Endothelial cell of umbilical vein (primary cell): Measurements from ENCODE around the gene SFXN2. TPM values are rescaled to one million over a fixed set of nuclear protein-coding genes. Genes with fewer than 3 reads are reported as not detected.

Experiments used
- BruUV-seq: library from RNA; stranded (reverse); fragments of 400-500 nt; replicated peaks from 2 replicates; lab custom pipeline; 2021; lab: Mats Ljungman, UMichigan
- CTCF ChIA-PET: fragments of 300-600, 350-600 bp; sonication (Branson Sonifier 250); formaldehyde crosslinking; loops from one replicate; lab custom pipeline; 2021; ENCODE audit warnings: antibody characterized with exemption, inconsistent platforms; lab: Charles Lee
- POLR2A ChIA-PET: fragments of 300-600, 350-600 bp; sonication (Branson Sonifier 250); formaldehyde crosslinking; loops from one replicate; lab custom pipeline; 2021; ENCODE audit warnings: antibody characterized with exemption, inconsistent platforms; lab: Charles Lee
- DNase-seq: peaks from one replicate; pipeline ENCODE4 v3.0.0-alpha.2; 2011; ENCODE audit warnings: low read depth, low spot score
- FAIRE-seq: peaks from 2 replicates; lab custom pipeline; 2011; peaks lifted over from hg19 to GRCh38; lab: Jason Lieb, UNC
- H2AFZ ChIP-seq: 2 replicates; pipeline ENCODE4 v1.6.0; 2012; ENCODE audit warnings: low read depth, low read length, control low read depth, inconsistent platforms
- H3K27ac ChIP-seq: 2 replicates; pipeline ENCODE4 v1.5.1; 2011; ENCODE audit warnings: low read depth, mild to moderate bottlenecking, control low read depth, low read length, moderate library complexity; ENCODE audit not compliant: insufficient read depth
- H3K27me3 ChIP-seq, 2 experiments: 2 replicates each; pipeline versions ENCODE4 v1.6.0 to v1.6.1; 2011; ENCODE audit warnings: low read length in 2 of 2, mixed read lengths in 1 of 2; ENCODE audit not compliant: control insufficient read depth in 2 of 2, insufficient read depth in 2 of 2
- H3K36me3 ChIP-seq, 2 experiments: 2 replicates in 1 of 2; 3 replicates in 1 of 2; pipeline ENCODE4 v1.5.1; 2011; ENCODE audit warnings: low read length in 2 of 2, mild to moderate bottlenecking in 1 of 2, moderate library complexity in 1 of 2; ENCODE audit not compliant: control insufficient read depth in 2 of 2, insufficient read depth in 2 of 2; ENCODE audit errors: extremely low read depth in 1 of 2
- H3K4me1 ChIP-seq: 3 replicates; pipeline ENCODE4 v1.5.1; 2011; ENCODE audit warnings: mild to moderate bottlenecking, low read length; ENCODE audit not compliant: control insufficient read depth, insufficient read depth; ENCODE audit errors: extremely low read depth
- H3K4me2 ChIP-seq: 2 replicates; pipeline ENCODE4 v1.6.1; 2011; ENCODE audit warnings: low read length, control low read depth, mixed read lengths; ENCODE audit not compliant: insufficient read depth
- H3K4me3 ChIP-seq, 3 experiments: fragments of 200-600 bp in 1 of 3; sonication (generic), shearing (Covaris generic) in 1 of 3; replicated peaks in 1 of 3; 2 replicates each; pipeline ENCODE4 v1.5.1; 2011 to 2016; ENCODE audit warnings: control low read depth in 3 of 3, low read length in 3 of 3, mild to moderate bottlenecking in 2 of 3, inconsistent platforms in 1 of 3, low read depth in 1 of 3, moderate library complexity in 1 of 3; ENCODE audit not compliant: insufficient read depth in 1 of 3
- H3K79me2 ChIP-seq: 2 replicates; pipeline ENCODE4 v1.6.0; 2012; ENCODE audit warnings: low read length, inconsistent platforms; ENCODE audit not compliant: control insufficient read depth, insufficient read depth
- H3K9ac ChIP-seq: replicated peaks from 2 replicates; pipeline ENCODE3; 2011; ENCODE audit warnings: low read length, control low read depth; ENCODE audit not compliant: insufficient read depth; ENCODE audit errors: extremely low read depth
- H3K9me1 ChIP-seq: replicated peaks from 3 replicates; pipeline ENCODE4 v1.6.0; 2011; ENCODE audit warnings: mild to moderate bottlenecking, low read length; ENCODE audit not compliant: control insufficient read depth, insufficient read depth; ENCODE audit errors: extremely low read depth
- H3K9me3 ChIP-seq: replicated peaks from 2 replicates; pipeline ENCODE4 v1.5.1; 2012; ENCODE audit warnings: low read length, inconsistent platforms; ENCODE audit not compliant: control insufficient read depth, insufficient read depth
- H4K20me1 ChIP-seq: replicated peaks from 2 replicates; pipeline ENCODE3; 2011; ENCODE audit warnings: mild to moderate bottlenecking, low read length; ENCODE audit not compliant: control insufficient read depth, insufficient read depth; ENCODE audit errors: extremely low read depth
- EZH2 ChIP-seq: IDR thresholded peaks from 2 replicates; pipeline ENCODE4 v1.6.1; 2012; ENCODE audit warnings: borderline replicate concordance, low read depth, mild to moderate bottlenecking, moderate library complexity, low read length, inconsistent platforms; ENCODE audit not compliant: severe bottlenecking
- JUN ChIP-seq: IDR thresholded peaks from 2 replicates; pipeline ENCODE4 v1.6.1; 2011; ENCODE audit warnings: borderline replicate concordance, low read depth; ENCODE audit not compliant: insufficient read length, insufficient read depth
- MYC ChIP-seq: IDR thresholded peaks from one replicate; pipeline ENCODE4 v1.6.1; 2011; ENCODE audit warnings: mild to moderate bottlenecking, low read depth, low read length
- POLR2A ChIP-seq: IDR thresholded peaks from 2 replicates; pipeline ENCODE4 v1.6.1; 2012; ENCODE audit warnings: low read depth, mild to moderate bottlenecking, control low read depth, low read length
- POLR2AphosphoS5 ChIP-seq: IDR thresholded peaks from 2 replicates; pipeline ENCODE4 v1.6.1; 2012; ENCODE audit warnings: low read depth, mild to moderate bottlenecking, control low read depth, low read length, moderate library complexity; ENCODE audit not compliant: insufficient read depth
- dilution Hi-C: fragments of 300-500 bp; cut with MboI; formaldehyde crosslinking; loops from one replicate; pipeline ENCODE4 v1.15.0; 2019; ENCODE audit warnings: low sequenced_read_pairs; ENCODE audit not compliant: extremely low pct_ligation_motif_present
- intact Hi-C: fragments of 100-400 bp; cut with micrococcal nuclease; formaldehyde crosslinking; loops from one replicate; pipeline ENCODE4 v1.10.0; 2022
- polyA plus RNA-seq, 4 experiments: library from polyadenylated mRNA; depleted of rRNA in 3 of 4; stranded (reverse) in 3 of 4; unstranded in 1 of 4; fragments of >200 nt; gene quantifications; 2 replicates each; pipeline versions ENCODE4 v1.2.1 to v1.2.3, GENCODE V29; 2011 to 2012; ENCODE audit warnings: missing spikeins in 1 of 4
- total RNA-seq: library from RNA; stranded (reverse); gene quantifications from 2 replicates; pipeline ENCODE4 v1.2.3, GENCODE V29; 2021
- TF ChIP-seq, protein P1 (sequence below), 2 donors: IDR thresholded peaks; 1 replicate in 1 of 2; 2 replicates in 1 of 2; pipeline ENCODE4 v1.5.1; 2011; ENCODE audit warnings: low read length in 2 of 2, mild to moderate bottlenecking in 2 of 2, moderate library complexity in 2 of 2, control low read depth in 1 of 2, inconsistent platforms in 1 of 2, low read depth in 1 of 2; ENCODE audit not compliant: insufficient read depth in 1 of 2; ENCODE audit errors: extremely low read depth in 1 of 2

The SFXN2 gene
- total and polyA plus RNA-seq, 2 donors (not counting 3 experiments of a cell fraction or from before 2014, with no cell fraction given): 9.8 to 17.0 TPM

DNA sequence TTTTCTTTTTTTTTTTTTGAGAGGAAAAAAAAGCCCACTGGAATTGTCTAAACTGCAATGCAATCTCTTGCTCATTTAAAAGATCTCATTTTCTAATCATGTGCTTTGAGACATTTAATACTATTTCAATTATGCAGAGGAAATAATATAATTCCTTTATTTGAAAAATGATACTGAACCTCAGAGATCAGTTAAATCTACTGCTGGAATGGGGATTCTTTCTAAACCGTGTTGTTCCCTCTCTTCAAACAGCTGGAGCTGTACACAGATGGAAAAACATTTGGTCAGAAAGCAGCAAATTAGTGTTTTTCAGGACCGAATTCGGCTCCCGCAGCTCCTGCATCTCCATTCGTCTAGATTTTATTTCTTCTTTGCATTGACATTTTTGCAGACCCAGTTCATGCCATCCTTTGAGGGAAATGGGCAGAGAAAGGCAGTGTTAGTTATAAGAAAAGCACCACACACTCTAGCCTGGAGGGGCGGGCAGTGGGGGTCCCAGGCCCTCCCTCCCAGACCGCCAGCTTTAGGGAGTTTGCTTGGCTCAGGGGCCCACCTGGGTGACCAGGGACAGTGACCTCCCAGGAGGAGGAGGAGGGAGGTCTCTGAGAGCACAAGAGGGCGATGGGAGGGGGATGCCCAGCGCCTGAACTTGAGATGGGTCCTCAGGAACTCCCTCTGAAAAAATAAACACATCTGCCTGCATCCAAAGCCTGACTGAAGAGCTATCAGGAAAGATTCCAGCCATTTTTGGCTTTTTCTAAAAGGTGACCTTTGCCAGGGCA is 37.7 kb upstream of the SFXN2 start:
- DNase-seq (no peak), FAIRE-seq (peak; percentile 50)
- dilution Hi-C loops: no loop called here
- ChIA-PET POLR2A (no interaction called here), CTCF (interaction anchor here (1.3 to 8.1 kb wide), 5 partner anchors 34 to 224 kb away, joined by 3 to 75 read pairs (median 9); partner anchors contain the start of genes ARL3 and SUFU)
- Histone ChIP-seq H3K36me3 (no peaks in the 10 kb centered on the region), H3K27ac (no peak overlapping the region), H3K79me2 (no peaks in the 10 kb centered on the region), H4K20me1 (no peaks in the 10 kb centered on the region), H3K9me3 (no peaks in the 10 kb centered on the region), H3K9ac (no peak overlapping the region), H3K27me3 (no peaks in the 10 kb centered on the region), H3K9me1 (no peaks in the 10 kb centered on the region), H3K4me2 (no peak overlapping the region), H3K4me1 (peaks cover 5% of the 10 kb centered on the region), H3K4me3 (no peak overlapping the region), H2AFZ (no peak overlapping the region)
- intact Hi-C loops: no loop called here
- no peak for TF ChIP-seq POLR2AphosphoS5
- TF ChIP-seq POLR2A: no peak
- TF ChIP-seq, protein P1, sequence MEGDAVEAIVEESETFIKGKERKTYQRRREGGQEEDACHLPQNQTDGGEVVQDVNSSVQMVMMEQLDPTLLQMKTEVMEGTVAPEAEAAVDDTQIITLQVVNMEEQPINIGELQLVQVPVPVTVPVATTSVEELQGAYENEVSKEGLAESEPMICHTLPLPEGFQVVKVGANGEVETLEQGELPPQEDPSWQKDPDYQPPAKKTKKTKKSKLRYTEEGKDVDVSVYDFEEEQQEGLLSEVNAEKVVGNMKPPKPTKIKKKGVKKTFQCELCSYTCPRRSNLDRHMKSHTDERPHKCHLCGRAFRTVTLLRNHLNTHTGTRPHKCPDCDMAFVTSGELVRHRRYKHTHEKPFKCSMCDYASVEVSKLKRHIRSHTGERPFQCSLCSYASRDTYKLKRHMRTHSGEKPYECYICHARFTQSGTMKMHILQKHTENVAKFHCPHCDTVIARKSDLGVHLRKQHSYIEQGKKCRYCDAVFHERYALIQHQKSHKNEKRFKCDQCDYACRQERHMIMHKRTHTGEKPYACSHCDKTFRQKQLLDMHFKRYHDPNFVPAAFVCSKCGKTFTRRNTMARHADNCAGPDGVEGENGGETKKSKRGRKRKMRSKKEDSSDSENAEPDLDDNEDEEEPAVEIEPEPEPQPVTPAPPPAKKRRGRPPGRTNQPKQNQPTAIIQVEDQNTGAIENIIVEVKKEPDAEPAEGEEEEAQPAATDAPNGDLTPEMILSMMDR (IDR thresholded peaks at IDR 0.05; ENCODE audit: extremely low read depth in 1 of 2, insufficient read depth in 1 of 2, low read depth in 1 of 2, low read length in 2 of 2): no peak
- TF ChIP-seq MYC: no peak
- no peak for TF ChIP-seq EZH2
- no peak for TF ChIP-seq JUN
- no TSS peak for BruUV-seq
